Panc1 (cell line): ENCODE measurements around the gene RAD23A. TPM values are rescaled to one million over a fixed set of nuclear protein-coding genes. Genes with fewer than 3 reads are reported as not detected.

ENCODE experiments used
- ATAC-seq: fragments of 200-7000 bp; cut with Tn5 transposase; 2 replicates; pipeline ENCODE4 v1.9.1; 2020; ENCODE audit warnings: mild to moderate bottlenecking, moderate library complexity
- BruUV-seq: library from RNA; stranded (reverse); fragments of 400-500 nt; replicated peaks from 2 replicates; lab custom pipeline; 2021; lab: Mats Ljungman, UMichigan
- CTCF ChIA-PET: fragments of 300-600 bp; sonication (Branson Sonifier 250); formaldehyde crosslinking; loops from one replicate; lab custom pipeline; 2022; ENCODE audit warnings: antibody characterized with exemption; lab: Charles Lee
- POLR2A ChIA-PET: fragments of 300-600 bp; sonication (Branson Sonifier 250); formaldehyde crosslinking; loops from one replicate; lab custom pipeline; 2022; ENCODE audit warnings: antibody characterized with exemption; lab: Charles Lee
- DNase-seq: peaks from one replicate; pipeline ENCODE4 v3.0.0-alpha.2; 2010; ENCODE audit warnings: low read depth, low spot score
- H3K27ac ChIP-seq: 2 replicates; pipeline ENCODE4 v1.5.1; 2011; ENCODE audit warnings: mild to moderate bottlenecking, low read length, inconsistent platforms
- H3K27me3 ChIP-seq: fragments of 200-500 bp; sonication (Bioruptor generic); 2 replicates; pipeline ENCODE4 v1.6.0; 2014; ENCODE audit warnings: low read length, inconsistent platforms; ENCODE audit not compliant: control insufficient read depth, insufficient read depth
- H3K36me3 ChIP-seq: fragments of 200-500 bp; sonication (Bioruptor generic); 2 replicates; pipeline ENCODE4 v1.5.1; 2014; ENCODE audit warnings: inconsistent platforms, mild to moderate bottlenecking, low read length, moderate library complexity; ENCODE audit not compliant: control insufficient read depth, insufficient read depth
- H3K4me1 ChIP-seq: 2 replicates; pipeline ENCODE4 v1.5.1; 2011; ENCODE audit warnings: inconsistent platforms, mild to moderate bottlenecking, low read length, moderate library complexity; ENCODE audit not compliant: control insufficient read depth, insufficient read depth
- H3K4me3 ChIP-seq, 2 experiments: 2 replicates each; pipeline ENCODE4 v1.5.1; 2011 to 2012; ENCODE audit warnings: low read depth in 2 of 2, low read length in 2 of 2, mild to moderate bottlenecking in 2 of 2, inconsistent platforms in 1 of 2, moderate library complexity in 1 of 2
- H3K9me3 ChIP-seq: fragments of 200-500 bp; sonication (Bioruptor generic); 2 replicates; pipeline ENCODE4 v1.5.1; 2014; ENCODE audit warnings: low read depth, mild to moderate bottlenecking, inconsistent platforms, low read length, moderate library complexity; ENCODE audit not compliant: control insufficient read depth, insufficient read depth
- POLR2AphosphoS5 ChIP-seq: IDR thresholded peaks from 2 replicates; pipeline ENCODE4 v1.6.1; 2012; ENCODE audit warnings: mild to moderate bottlenecking, low read depth, low read length, moderate library complexity
- SIN3A ChIP-seq: IDR thresholded peaks from 2 replicates; pipeline ENCODE4 v1.6.1; 2012; ENCODE audit warnings: low read depth, mild to moderate bottlenecking, low read length, moderate library complexity, borderline replicate concordance; ENCODE audit not compliant: insufficient read depth
- TCF7L2 ChIP-seq: IDR thresholded peaks from 2 replicates; pipeline ENCODE4 v1.6.1; 2011; ENCODE audit warnings: mild to moderate bottlenecking, low read depth, low read length, inconsistent platforms
- in situ Hi-C: cut with HindIII; loops from 2 replicates; pipeline ENCODE4 v1.10.0; 2016; ENCODE audit warnings: low sequenced_read_pairs, low pct_unique_long_range_greater_than_20kb
- intact Hi-C: fragments of 100-400 bp; cut with micrococcal nuclease; formaldehyde crosslinking; loops from one replicate; pipeline ENCODE4 v1.10.0; 2022; ENCODE audit not compliant: unreplicated experiment
- total RNA-seq: library from RNA; stranded (reverse); gene quantifications from one replicate; pipeline ENCODE4 v1.2.1, GENCODE V29; 2021; ENCODE audit not compliant: unreplicated experiment
- TF ChIP-seq, protein P1 (sequence below): fragments of 450-650 bp; IDR thresholded peaks from 2 replicates; pipeline ENCODE4 v1.5.1; 2017; ENCODE audit warnings: mild to moderate bottlenecking
- TF ChIP-seq, protein P2 (sequence below), 2 experiments: IDR thresholded peaks; 2 replicates each; pipeline ENCODE4 v1.6.1; 2011 to 2012; ENCODE audit warnings: low read depth in 2 of 2, control low read depth in 1 of 2, low read length in 1 of 2, mild to moderate bottlenecking in 1 of 2, moderate library complexity in 1 of 2; ENCODE audit not compliant: insufficient read depth in 1 of 2

RAD23A gene
- total RNA-seq, 1 experiment from 2014 or later: 111 TPM

DNA sequence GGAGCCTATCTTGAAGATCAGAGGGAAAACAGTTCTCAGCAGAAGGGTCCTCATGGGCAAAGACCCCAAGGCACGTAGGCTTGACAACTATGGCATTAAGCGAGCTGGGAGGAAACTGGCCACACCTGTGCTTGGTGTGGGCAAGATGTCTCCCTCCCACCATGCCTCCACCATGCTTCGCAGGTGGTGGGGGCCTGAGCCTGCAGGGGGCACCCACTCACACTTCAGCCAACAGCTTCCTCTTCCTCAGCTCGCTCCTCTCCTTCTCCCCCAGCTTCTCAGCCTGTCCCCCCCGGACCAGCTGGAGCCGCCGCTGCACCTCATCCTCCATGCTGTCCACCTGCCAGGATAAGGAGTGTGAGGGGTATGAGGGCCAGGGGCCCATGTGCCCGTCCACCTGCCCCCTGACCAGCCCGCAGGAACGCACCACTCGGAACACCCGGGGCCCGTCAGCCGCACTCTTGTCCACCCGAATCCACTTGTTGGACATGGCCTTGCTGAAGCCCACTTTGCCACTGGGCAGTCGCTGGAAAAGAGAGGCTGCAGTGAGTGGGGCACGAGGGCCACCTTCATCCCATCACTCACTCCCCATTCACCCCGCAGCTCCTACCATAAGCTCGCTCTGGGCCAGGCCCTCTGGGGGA, 15.5 kb upstream of the RAD23A start:
- TF ChIP-seq, protein P1, sequence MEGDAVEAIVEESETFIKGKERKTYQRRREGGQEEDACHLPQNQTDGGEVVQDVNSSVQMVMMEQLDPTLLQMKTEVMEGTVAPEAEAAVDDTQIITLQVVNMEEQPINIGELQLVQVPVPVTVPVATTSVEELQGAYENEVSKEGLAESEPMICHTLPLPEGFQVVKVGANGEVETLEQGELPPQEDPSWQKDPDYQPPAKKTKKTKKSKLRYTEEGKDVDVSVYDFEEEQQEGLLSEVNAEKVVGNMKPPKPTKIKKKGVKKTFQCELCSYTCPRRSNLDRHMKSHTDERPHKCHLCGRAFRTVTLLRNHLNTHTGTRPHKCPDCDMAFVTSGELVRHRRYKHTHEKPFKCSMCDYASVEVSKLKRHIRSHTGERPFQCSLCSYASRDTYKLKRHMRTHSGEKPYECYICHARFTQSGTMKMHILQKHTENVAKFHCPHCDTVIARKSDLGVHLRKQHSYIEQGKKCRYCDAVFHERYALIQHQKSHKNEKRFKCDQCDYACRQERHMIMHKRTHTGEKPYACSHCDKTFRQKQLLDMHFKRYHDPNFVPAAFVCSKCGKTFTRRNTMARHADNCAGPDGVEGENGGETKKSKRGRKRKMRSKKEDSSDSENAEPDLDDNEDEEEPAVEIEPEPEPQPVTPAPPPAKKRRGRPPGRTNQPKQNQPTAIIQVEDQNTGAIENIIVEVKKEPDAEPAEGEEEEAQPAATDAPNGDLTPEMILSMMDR: no peak
- TF ChIP-seq, protein P2, sequence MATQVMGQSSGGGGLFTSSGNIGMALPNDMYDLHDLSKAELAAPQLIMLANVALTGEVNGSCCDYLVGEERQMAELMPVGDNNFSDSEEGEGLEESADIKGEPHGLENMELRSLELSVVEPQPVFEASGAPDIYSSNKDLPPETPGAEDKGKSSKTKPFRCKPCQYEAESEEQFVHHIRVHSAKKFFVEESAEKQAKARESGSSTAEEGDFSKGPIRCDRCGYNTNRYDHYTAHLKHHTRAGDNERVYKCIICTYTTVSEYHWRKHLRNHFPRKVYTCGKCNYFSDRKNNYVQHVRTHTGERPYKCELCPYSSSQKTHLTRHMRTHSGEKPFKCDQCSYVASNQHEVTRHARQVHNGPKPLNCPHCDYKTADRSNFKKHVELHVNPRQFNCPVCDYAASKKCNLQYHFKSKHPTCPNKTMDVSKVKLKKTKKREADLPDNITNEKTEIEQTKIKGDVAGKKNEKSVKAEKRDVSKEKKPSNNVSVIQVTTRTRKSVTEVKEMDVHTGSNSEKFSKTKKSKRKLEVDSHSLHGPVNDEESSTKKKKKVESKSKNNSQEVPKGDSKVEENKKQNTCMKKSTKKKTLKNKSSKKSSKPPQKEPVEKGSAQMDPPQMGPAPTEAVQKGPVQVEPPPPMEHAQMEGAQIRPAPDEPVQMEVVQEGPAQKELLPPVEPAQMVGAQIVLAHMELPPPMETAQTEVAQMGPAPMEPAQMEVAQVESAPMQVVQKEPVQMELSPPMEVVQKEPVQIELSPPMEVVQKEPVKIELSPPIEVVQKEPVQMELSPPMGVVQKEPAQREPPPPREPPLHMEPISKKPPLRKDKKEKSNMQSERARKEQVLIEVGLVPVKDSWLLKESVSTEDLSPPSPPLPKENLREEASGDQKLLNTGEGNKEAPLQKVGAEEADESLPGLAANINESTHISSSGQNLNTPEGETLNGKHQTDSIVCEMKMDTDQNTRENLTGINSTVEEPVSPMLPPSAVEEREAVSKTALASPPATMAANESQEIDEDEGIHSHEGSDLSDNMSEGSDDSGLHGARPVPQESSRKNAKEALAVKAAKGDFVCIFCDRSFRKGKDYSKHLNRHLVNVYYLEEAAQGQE (IDR thresholded peaks at IDR 0.05; ENCODE audit: insufficient read depth in 1 of 2, low read depth in 2 of 2, low read length in 1 of 2): no peak
- no peak for TF ChIP-seq TCF7L2
- no peak for TF ChIP-seq POLR2AphosphoS5
- no peak for TF ChIP-seq SIN3A
- Histone ChIP-seq H3K4me1 (peaks cover 3% of the 10 kb centered on the region; the same call in 1 of the 2 replicates), H3K4me3 (no peak overlapping the region), H3K27me3 (no peaks in the 10 kb centered on the region), H3K9me3 (no peaks in the 10 kb centered on the region), H3K27ac (no peak overlapping the region), H3K36me3 (peaks cover 11% of the 10 kb centered on the region)
- DNase-seq: no peak
- CTCF ChIA-PET: no interaction called here
- in situ Hi-C loops (no loop called here), intact Hi-C loops (no loop called here)
- no TSS peak for BruUV-seq
- POLR2A ChIA-PET: interaction anchor here (0.5 kb wide), 1 partner anchor 68 kb away, joined by 6 read pairs; no protein-coding TSS in a partner anchor
- ATAC-seq: no peak

DNA sequence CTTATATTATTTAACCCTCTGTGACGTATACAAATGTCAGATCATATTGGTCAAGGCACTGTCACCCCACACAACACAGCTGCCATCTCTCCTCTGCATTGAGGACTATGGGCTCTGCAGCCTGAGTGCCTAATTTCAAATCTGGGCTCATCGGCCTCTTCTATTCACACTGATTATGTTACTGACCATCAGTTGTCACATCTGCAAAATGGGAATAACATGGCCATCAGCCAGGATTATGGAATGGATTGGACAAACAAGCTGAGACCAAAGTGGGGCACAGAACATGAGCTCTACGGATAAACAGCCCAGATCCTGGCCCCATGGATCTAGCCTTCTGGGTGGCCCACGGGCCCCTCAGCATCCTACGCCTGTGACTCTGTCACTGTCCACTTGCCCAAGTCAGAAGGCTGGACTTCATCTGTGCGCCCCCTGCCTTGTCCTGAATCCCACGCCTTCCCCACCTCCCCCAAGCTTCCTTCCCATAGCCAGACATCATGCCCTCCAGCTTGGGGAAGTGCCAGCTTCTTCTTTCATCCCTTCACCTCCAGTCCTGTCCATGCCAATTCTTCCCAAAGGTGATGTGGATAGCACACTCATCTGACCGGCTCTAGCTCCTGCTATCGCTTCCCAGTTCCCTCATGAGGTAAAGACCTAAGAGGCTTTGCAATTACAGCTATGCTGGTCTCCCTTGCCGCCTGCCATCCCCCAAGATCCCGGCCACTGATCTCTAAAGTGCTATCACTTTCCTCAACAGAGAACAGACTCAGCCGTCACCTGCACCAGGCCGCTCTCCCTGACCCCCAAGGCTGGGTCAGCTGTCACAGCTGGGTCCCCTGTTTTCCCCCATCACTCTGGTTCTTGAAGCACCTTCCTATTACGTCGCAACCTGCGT, 13.0 kb upstream of the RAD23A start:
- Histone ChIP-seq H3K4me3 (peak overlapping the region; percentile 91 to 94), H3K27ac (peak overlapping the region; percentile 93), H3K36me3 (peaks cover 11% of the 10 kb centered on the region), H3K4me1 (peaks cover 10% of the 10 kb centered on the region), H3K9me3 (no peaks in the 10 kb centered on the region), H3K27me3 (no peaks in the 10 kb centered on the region)
- CTCF ChIA-PET: no interaction called here
- intact Hi-C loops (no loop called here), in situ Hi-C loops (no loop called here)
- no TSS peak for BruUV-seq
- TF ChIP-seq TCF7L2: no peak
- TF ChIP-seq POLR2AphosphoS5: no peak
- TF ChIP-seq SIN3A: no peak
- TF ChIP-seq, protein P1: no peak
- TF ChIP-seq, protein P2 (IDR thresholded peaks at IDR 0.05; ENCODE audit: insufficient read depth in 1 of 2, low read depth in 2 of 2, low read length in 1 of 2): no peak
- no peak for ATAC-seq
- POLR2A ChIA-PET: no interaction called here
- no peak for DNase-seq
